ENCODE measurements around the gene SMIM43.

The SMIM43 gene

GRCh38 chr4:121764702-121765367 lies at the start of gene SMIM43:
SMIM43 (minus strand) TSS chr4:121765164; CDS start chr4:121765105, 59 bp downstream.
- DNase-seq (ENCODE audit: low read depth in 2 of 2): no peak

GRCh38 chr4:121814756-121815155 lies 49.8 kb upstream of the SMIM43 start:
- no peak for DNase-seq (ENCODE audit: low read depth in 2 of 2)

GRCh38 chr4:121811122-121811521 lies 46.2 kb upstream of the SMIM43 start:
- no peak for DNase-seq (ENCODE audit: low read depth in 2 of 2)

- DNase-seq (ENCODE audit: low read depth in 2 of 2): no peak
Measured at GRCh38 chr4:121806411-121806810, 41.4 kb upstream of the SMIM43 start.

GRCh38 chr4:121801715-121802075 lies 36.7 kb upstream of the SMIM43 start:
- DNase-seq (ENCODE audit: low read depth in 2 of 2): no peak

- peak; percentile 90 to 95 for DNase-seq (ENCODE audit: low read depth in 2 of 2)
Measured at GRCh38 chr4:121800961-121801714, 36.2 kb upstream of the SMIM43 start, which contains the start of gene EXOSC9. EXOSC9 (plus strand) TSS chr4:121801323; CDS start chr4:121801425, 102 bp downstream.

- no peak for DNase-seq (ENCODE audit: low read depth in 2 of 2)
Measured at GRCh38 chr4:121800638-121800960, 35.6 kb upstream of the SMIM43 start.

- DNase-seq (ENCODE audit: low read depth in 2 of 2): no peak
Measured at GRCh38 chr4:121799867-121800501, 35.0 kb upstream of the SMIM43 start.

GRCh38 chr4:121799208-121799823 lies 34.4 kb upstream of the SMIM43 start:
- no peak for DNase-seq (ENCODE audit: low read depth in 2 of 2)

- no peak for DNase-seq (ENCODE audit: low read depth in 2 of 2)
Measured at GRCh38 chr4:121796283-121796682, 31.3 kb upstream of the SMIM43 start.

GRCh38 chr4:121794505-121795188 lies 29.7 kb upstream of the SMIM43 start:
- DNase-seq (ENCODE audit: low read depth in 2 of 2): no peak

- no peak for DNase-seq (ENCODE audit: low read depth in 2 of 2)
Measured at GRCh38 chr4:121792966-121793365, 28.0 kb upstream of the SMIM43 start.

GRCh38 chr4:121791481-121791880 lies 26.5 kb upstream of the SMIM43 start:
- DNase-seq (ENCODE audit: low read depth in 2 of 2): no peak

GRCh38 chr4:121790976-121791375 lies 26.0 kb upstream of the SMIM43 start:
- no peak for DNase-seq (ENCODE audit: low read depth in 2 of 2)

GRCh38 chr4:121789960-121790829 lies 25.2 kb upstream of the SMIM43 start:
- DNase-seq (ENCODE audit: low read depth in 2 of 2): no peak

- DNase-seq (ENCODE audit: low read depth in 2 of 2): no peak
Measured at GRCh38 chr4:121789455-121789854, 24.5 kb upstream of the SMIM43 start.

GRCh38 chr4:121788896-121789295 lies 23.9 kb upstream of the SMIM43 start:
- no peak for DNase-seq (ENCODE audit: low read depth in 2 of 2)

GRCh38 chr4:121786221-121786620 lies 21.3 kb upstream of the SMIM43 start:
- DNase-seq (ENCODE audit: low read depth in 2 of 2): no peak

GRCh38 chr4:121785479-121785878 lies 20.5 kb upstream of the SMIM43 start:
- DNase-seq (ENCODE audit: low read depth in 2 of 2): no peak

- DNase-seq (ENCODE audit: low read depth in 2 of 2): no peak
Measured at GRCh38 chr4:121784975-121785374, 20.0 kb upstream of the SMIM43 start.

GRCh38 chr4:121784401-121784800 lies 19.4 kb upstream of the SMIM43 start:
- no peak for DNase-seq (ENCODE audit: low read depth in 2 of 2)
